ENCODE results near the gene ZNF182.

The ZNF182 gene

DNA sequence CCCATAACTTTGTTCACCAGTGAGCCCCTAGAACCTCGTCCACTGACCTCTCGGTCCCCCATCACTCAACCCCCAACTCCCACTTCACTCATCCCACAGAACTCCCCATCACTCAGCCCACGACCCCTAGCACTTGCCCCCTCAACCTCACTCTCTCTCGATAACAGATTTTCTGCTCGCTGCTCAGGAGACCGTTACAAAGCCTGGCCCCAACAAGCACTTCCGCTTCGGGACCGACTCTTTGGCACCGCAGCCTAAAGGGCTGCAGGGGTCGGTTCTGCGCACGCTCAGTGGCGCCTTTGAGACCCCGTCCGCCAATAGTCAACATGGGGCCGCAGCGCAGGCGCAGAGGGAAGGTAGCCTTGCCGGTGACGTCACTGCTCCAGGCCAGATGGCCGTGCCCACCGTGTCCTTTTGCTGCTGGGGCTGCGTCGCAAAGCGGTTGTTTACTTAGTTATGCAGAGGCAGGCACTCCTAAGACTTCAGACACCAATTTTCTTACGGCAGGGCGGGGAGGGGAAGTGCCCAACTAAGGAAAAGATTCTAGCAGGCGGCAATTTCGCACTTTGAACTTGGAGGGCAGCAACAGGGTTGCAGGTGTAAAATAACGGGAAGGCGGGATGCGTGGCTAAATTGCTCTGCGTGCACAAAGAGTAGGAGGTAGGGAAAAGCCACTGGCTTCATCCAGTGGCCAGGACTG lies at the start of gene ZNF182 (continued):
- TF ChIP-seq SP7 (tag by site-specific recombination; IDR thresholded peaks at IDR 0.05) (peak; percentile 55; the same call in 1 of the 2 replicates), ZNF426 (tag by site-specific recombination; IDR thresholded peaks at IDR 0.05) (no peak), ZNF138 (tag by site-specific recombination; IDR thresholded peaks at IDR 0.05; ENCODE audit: borderline replicate concordance) (no peak), ZNF292 (tag by site-specific recombination; IDR thresholded peaks at IDR 0.05; ENCODE audit: borderline replicate concordance, low read depth) (no peak), ZNF544 (tag by site-specific recombination; IDR thresholded peaks at IDR 0.05) (no peak), ZNF23 (tag by site-specific recombination; IDR thresholded peaks at IDR 0.05; ENCODE audit: borderline replicate concordance) (no peak), ZNF585B (tag by site-specific recombination; IDR thresholded peaks at IDR 0.05) (no peak), ZNF10 (tag by site-specific recombination; IDR thresholded peaks at IDR 0.05) (no peak), ZNF626 (tag by site-specific recombination; IDR thresholded peaks at IDR 0.05) (no peak), ZBTB8A (tag by site-specific recombination; IDR thresholded peaks at IDR 0.05) (peak; percentile 42; the same call in 1 of the 2 replicates), ZNF777 (tag by site-specific recombination; IDR thresholded peaks at IDR 0.05; ENCODE audit: borderline replicate concordance) (no peak), GLIS2 (tag by site-specific recombination; IDR thresholded peaks at IDR 0.05) (peak; percentile 65), ZNF202 (tag by site-specific recombination; IDR thresholded peaks at IDR 0.05; ENCODE audit: borderline replicate concordance) (no peak), ZNF555 (tag by site-specific recombination; conservative IDR thresholded peaks at IDR 0.05) (no peak), MYNN (tag by site-specific recombination; IDR thresholded peaks at IDR 0.05; ENCODE audit: borderline replicate concordance) (no peak), MEIS1 (CRISPR knock-in tag; IDR thresholded peaks at IDR 0.05; ENCODE audit: borderline replicate concordance) (no peak), EGR2 (tag by site-specific recombination; IDR thresholded peaks at IDR 0.05; ENCODE audit: low read depth) (no peak), ZFP69B (tag by site-specific recombination; IDR thresholded peaks at IDR 0.05) (0 out of 2 replicates have a peak, but pooled peaks have one; percentile 17), ZNF133 (tag by site-specific recombination; IDR thresholded peaks at IDR 0.05) (peak; percentile 53; the same call in 1 of the 2 replicates), YY1 (tag by site-specific recombination; IDR thresholded peaks at IDR 0.05) (peak; percentile 86), KLF10 (tag by site-specific recombination; IDR thresholded peaks at IDR 0.05) (no peak), ZNF654 (tag by site-specific recombination; IDR thresholded peaks at IDR 0.05; ENCODE audit: low read depth) (no peak), ZNF341 (tag by site-specific recombination; IDR thresholded peaks at IDR 0.05; ENCODE audit: low read depth) (no peak; the same call in 1 of the 2 replicates)
- TF ChIP-seq, protein P1, sequence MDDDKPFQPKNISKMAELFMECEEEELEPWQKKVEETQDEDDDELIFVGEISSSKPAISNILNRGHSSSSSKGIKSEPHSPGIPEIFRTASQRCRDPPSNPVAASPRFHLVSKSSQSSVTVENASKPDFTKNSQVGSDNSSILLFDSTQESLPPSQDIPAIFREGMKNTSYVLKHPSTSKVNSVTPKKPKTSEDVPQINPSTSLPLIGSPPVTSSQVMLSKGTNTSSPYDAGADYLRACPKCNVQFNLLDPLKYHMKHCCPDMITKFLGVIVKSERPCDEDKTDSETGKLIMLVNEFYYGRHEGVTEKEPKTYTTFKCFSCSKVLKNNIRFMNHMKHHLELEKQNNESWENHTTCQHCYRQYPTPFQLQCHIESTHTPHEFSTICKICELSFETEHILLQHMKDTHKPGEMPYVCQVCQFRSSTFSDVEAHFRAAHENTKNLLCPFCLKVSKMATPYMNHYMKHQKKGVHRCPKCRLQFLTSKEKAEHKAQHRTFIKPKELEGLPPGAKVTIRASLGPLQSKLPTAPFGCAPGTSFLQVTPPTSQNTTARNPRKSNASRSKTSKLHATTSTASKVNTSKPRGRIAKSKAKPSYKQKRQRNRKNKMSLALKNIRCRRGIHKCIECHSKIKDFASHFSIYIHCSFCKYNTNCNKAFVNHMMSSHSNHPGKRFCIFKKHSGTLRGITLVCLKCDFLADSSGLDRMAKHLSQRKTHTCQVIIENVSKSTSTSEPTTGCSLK (tag by site-specific recombination; IDR thresholded peaks at IDR 0.05), result no peak
- TF ChIP-seq, protein P2, sequence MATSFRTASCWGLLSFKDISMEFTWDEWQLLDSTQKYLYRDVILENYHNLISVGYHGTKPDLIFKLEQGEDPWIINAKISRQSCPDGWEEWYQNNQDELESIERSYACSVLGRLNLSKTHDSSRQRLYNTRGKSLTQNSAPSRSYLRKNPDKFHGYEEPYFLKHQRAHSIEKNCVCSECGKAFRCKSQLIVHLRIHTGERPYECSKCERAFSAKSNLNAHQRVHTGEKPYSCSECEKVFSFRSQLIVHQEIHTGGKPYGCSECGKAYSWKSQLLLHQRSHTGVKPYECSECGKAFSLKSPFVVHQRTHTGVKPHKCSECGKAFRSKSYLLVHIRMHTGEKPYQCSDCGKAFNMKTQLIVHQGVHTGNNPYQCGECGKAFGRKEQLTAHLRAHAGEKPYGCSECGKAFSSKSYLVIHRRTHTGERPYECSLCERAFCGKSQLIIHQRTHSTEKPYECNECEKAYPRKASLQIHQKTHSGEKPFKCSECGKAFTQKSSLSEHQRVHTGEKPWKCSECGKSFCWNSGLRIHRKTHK (tag by site-specific recombination; IDR thresholded peaks at IDR 0.05), result no peak
- TF ChIP-seq, protein P3, sequence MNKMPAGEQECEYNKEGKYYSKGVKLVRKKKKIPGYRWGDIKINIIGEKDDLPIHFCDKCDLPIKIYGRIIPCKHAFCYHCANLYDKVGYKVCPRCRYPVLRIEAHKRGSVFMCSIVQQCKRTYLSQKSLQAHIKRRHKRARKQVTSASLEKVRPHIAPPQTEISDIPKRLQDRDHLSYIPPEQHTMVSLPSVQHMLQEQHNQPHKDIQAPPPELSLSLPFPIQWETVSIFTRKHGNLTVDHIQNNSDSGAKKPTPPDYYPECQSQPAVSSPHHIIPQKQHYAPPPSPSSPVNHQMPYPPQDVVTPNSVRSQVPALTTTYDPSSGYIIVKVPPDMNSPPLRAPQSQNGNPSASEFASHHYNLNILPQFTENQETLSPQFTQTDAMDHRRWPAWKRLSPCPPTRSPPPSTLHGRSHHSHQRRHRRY (tag by site-specific recombination; IDR thresholded peaks at IDR 0.05), result no peak
- TF ChIP-seq, protein P4, sequence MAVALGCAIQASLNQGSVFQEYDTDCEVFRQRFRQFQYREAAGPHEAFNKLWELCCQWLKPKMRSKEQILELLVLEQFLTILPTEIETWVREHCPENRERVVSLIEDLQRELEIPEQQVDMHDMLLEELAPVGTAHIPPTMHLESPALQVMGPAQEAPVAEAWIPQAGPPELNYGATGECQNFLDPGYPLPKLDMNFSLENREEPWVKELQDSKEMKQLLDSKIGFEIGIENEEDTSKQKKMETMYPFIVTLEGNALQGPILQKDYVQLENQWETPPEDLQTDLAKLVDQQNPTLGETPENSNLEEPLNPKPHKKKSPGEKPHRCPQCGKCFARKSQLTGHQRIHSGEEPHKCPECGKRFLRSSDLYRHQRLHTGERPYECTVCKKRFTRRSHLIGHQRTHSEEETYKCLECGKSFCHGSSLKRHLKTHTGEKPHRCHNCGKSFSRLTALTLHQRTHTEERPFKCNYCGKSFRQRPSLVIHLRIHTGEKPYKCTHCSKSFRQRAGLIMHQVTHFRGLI (tag by site-specific recombination; IDR thresholded peaks at IDR 0.05), result peak; percentile 58
- TF ChIP-seq, protein P5, sequence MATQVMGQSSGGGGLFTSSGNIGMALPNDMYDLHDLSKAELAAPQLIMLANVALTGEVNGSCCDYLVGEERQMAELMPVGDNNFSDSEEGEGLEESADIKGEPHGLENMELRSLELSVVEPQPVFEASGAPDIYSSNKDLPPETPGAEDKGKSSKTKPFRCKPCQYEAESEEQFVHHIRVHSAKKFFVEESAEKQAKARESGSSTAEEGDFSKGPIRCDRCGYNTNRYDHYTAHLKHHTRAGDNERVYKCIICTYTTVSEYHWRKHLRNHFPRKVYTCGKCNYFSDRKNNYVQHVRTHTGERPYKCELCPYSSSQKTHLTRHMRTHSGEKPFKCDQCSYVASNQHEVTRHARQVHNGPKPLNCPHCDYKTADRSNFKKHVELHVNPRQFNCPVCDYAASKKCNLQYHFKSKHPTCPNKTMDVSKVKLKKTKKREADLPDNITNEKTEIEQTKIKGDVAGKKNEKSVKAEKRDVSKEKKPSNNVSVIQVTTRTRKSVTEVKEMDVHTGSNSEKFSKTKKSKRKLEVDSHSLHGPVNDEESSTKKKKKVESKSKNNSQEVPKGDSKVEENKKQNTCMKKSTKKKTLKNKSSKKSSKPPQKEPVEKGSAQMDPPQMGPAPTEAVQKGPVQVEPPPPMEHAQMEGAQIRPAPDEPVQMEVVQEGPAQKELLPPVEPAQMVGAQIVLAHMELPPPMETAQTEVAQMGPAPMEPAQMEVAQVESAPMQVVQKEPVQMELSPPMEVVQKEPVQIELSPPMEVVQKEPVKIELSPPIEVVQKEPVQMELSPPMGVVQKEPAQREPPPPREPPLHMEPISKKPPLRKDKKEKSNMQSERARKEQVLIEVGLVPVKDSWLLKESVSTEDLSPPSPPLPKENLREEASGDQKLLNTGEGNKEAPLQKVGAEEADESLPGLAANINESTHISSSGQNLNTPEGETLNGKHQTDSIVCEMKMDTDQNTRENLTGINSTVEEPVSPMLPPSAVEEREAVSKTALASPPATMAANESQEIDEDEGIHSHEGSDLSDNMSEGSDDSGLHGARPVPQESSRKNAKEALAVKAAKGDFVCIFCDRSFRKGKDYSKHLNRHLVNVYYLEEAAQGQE (tag by site-specific recombination; IDR thresholded peaks at IDR 0.05), result no peak
